GM12878 (cell line): ENCODE data around the gene MORC1. TPM values are rescaled to one million over a fixed set of nuclear protein-coding genes. Genes with fewer than 3 reads are reported as not detected.

ENCODE experiments used
- ATAC-seq: fragments of 200-7000 bp; cut with Tn5 transposase; 3 replicates; pipeline ENCODE4 v1.9.1; 2020; ENCODE audit warnings: mild to moderate bottlenecking, moderate library complexity
- BruUV-seq: library from RNA; stranded (reverse); fragments of 400-500 nt; replicated peaks from 2 replicates; lab custom pipeline; 2021; lab: Mats Ljungman, UMichigan
- CTCF ChIA-PET: fragments of 300-600 bp; sonication (Branson Sonifier 250); formaldehyde crosslinking; extraction: SDS; loops from one replicate; lab custom pipeline; 2021; ENCODE audit warnings: inconsistent platforms; lab: Yijun Ruan, JAX
- POLR2A ChIA-PET: fragments of 350-600 bp; formaldehyde crosslinking; extraction: SDS; loops from one replicate; lab custom pipeline; 2021; ENCODE audit warnings: inconsistent platforms; lab: Charles Lee
- RAD21 ChIA-PET: fragments of 300-600 bp; sonication (Branson Sonifier 250); formaldehyde crosslinking; loops from one replicate; lab custom pipeline; 2023; ENCODE audit warnings: antibody characterized with exemption; ENCODE audit not compliant: unreplicated experiment; lab: Charles Lee
- SMC1A ChIA-PET: fragments of 300-600 bp; sonication (Branson Sonifier 250); formaldehyde crosslinking; loops from one replicate; lab custom pipeline; 2023; ENCODE audit not compliant: unreplicated experiment, uncharacterized antibody; lab: Charles Lee
- DNase-seq: peaks from one replicate; pipeline ENCODE4 v3.0.0-alpha.2; 2011; ENCODE audit warnings: low read depth, low spot score
- FAIRE-seq: peaks from 3 replicates; lab custom pipeline; 2011; peaks lifted over from hg19 to GRCh38; lab: Jason Lieb, UNC
- H2AFZ ChIP-seq: 2 replicates; pipeline ENCODE4 v1.6.0; 2011; ENCODE audit warnings: low read depth, low read length, control low read depth; ENCODE audit not compliant: control insufficient read depth
- H3K27ac ChIP-seq: 2 replicates; pipeline ENCODE4 v1.5.1; 2011; ENCODE audit warnings: control low read depth; ENCODE audit not compliant: control insufficient read depth, insufficient read depth
- H3K27me3 ChIP-seq, 2 experiments: replicated peaks in 1 of 2; 2 replicates each; pipeline versions ENCODE4 v1.6.0 to v1.6.1; 2011; ENCODE audit warnings: low read length in 1 of 2; ENCODE audit not compliant: control insufficient read depth in 2 of 2, insufficient read depth in 2 of 2
- H3K36me3 ChIP-seq, 2 experiments: 2 replicates each; pipeline ENCODE4 v1.5.1; 2011; ENCODE audit warnings: low read length in 1 of 2; ENCODE audit not compliant: control insufficient read depth in 2 of 2, insufficient read depth in 2 of 2
- H3K4me1 ChIP-seq: 2 replicates; pipeline ENCODE4 v1.6.1; 2011; ENCODE audit warnings: mild to moderate bottlenecking, low read length, moderate library complexity, mixed read lengths; ENCODE audit not compliant: control insufficient read depth, insufficient read depth
- H3K4me2 ChIP-seq: 2 replicates; pipeline ENCODE4 v1.6.0; 2011; ENCODE audit warnings: control low read depth; ENCODE audit not compliant: control insufficient read depth, insufficient read depth
- H3K4me3 ChIP-seq: fragments of 200-600 bp; sonication (generic); 2 replicates; pipeline ENCODE4 v1.5.1; 2016
- H3K79me2 ChIP-seq: 2 replicates; pipeline ENCODE4 v1.6.0; 2011; ENCODE audit warnings: low read length; ENCODE audit not compliant: control insufficient read depth, insufficient read depth
- H3K9ac ChIP-seq: 2 replicates; pipeline ENCODE4 v1.8.0; 2011; ENCODE audit warnings: low read length, control low read depth, mixed read lengths; ENCODE audit not compliant: control insufficient read depth, insufficient read depth
- H3K9me3 ChIP-seq: replicated peaks from 3 replicates; pipeline ENCODE4 v1.5.1; 2011; ENCODE audit warnings: mild to moderate bottlenecking, low read length; ENCODE audit not compliant: control insufficient read depth, insufficient read depth
- H4K20me1 ChIP-seq: 2 replicates; pipeline ENCODE4 v1.6.0; 2011; ENCODE audit not compliant: control insufficient read depth, insufficient read depth
- CREB1 ChIP-seq: IDR thresholded peaks from 2 replicates; pipeline ENCODE4 v1.6.1; 2012; ENCODE audit warnings: low read depth, mild to moderate bottlenecking, inconsistent platforms
- ETV6 ChIP-seq, 2 experiments: fragments of 450-650 bp in 1 of 2; IDR thresholded peaks in 1 of 2; conservative IDR thresholded peaks in 1 of 2; 2 replicates each; pipeline ENCODE4 v1.6.1; 2014; ENCODE audit warnings: antibody characterized with exemption in 1 of 2, borderline replicate concordance in 1 of 2, low read depth in 1 of 2, mild to moderate bottlenecking in 1 of 2, moderate library complexity in 1 of 2
- MEF2B ChIP-seq: fragments of 450-650 bp; IDR thresholded peaks from 2 replicates; pipeline ENCODE4 v1.6.1; 2018; ENCODE audit warnings: mild to moderate bottlenecking, moderate library complexity; ENCODE audit not compliant: partially characterized antibody, poor library complexity, severe bottlenecking
- NBN ChIP-seq: fragments of 450-650 bp; IDR thresholded peaks from 2 replicates; pipeline ENCODE4 v1.6.1; 2016
- NFXL1 ChIP-seq: fragments of 450-650 bp; IDR thresholded peaks from 2 replicates; pipeline ENCODE4 v1.6.1; 2017; ENCODE audit warnings: antibody characterized with exemption, mild to moderate bottlenecking, borderline replicate concordance
- POU2F2 ChIP-seq: IDR thresholded peaks from 3 replicates; pipeline ENCODE4 v1.6.1; 2011; ENCODE audit warnings: low read depth, mild to moderate bottlenecking, low read length, borderline replicate concordance
- RELB ChIP-seq: fragments of 450-650 bp; IDR thresholded peaks from 2 replicates; pipeline ENCODE4 v1.6.1; 2017; ENCODE audit warnings: low read depth, mild to moderate bottlenecking, moderate library complexity
- ZBTB33 ChIP-seq: fragments of 450-650 bp; IDR thresholded peaks from 2 replicates; pipeline ENCODE4 v1.6.1; 2017; ENCODE audit warnings: mild to moderate bottlenecking
- WGBS: methylation state at CpG from one replicate; pipeline ENCODE4 v1.1.6; 2016; ENCODE audit warnings: low lambda C conversion rate; ENCODE audit not compliant: insufficient replicate concordance, insufficient coverage; ENCODE audit errors: missing lambda C conversion rate; 5-methylcytosine and 5-hydroxymethylcytosine counted together
- in situ Hi-C: fragments of 300-500 bp; cut with MboI; formaldehyde crosslinking; loops from 9 replicates; pipeline ENCODE4 v1.14.3; 2018; ENCODE audit warnings: mixed read lengths
- intact Hi-C: fragments of 100-400 bp; cut with micrococcal nuclease; formaldehyde crosslinking; loops from one replicate; pipeline ENCODE4 v1.14.2; 2022; ENCODE audit not compliant: unreplicated experiment
- polyA plus RNA-seq, 11 experiments: library from polyadenylated mRNA; depleted of rRNA in 4 of 11; unstranded in 6 of 11; stranded (reverse) in 5 of 11; fragments of >200 nt; fragmentation: Nextera tagmentation in 4 of 11; fragmentation: Illumina TruSeq in 1 of 11; extraction: Ambion mirVana in 4 of 11; extraction: Trizol in 1 of 11; gene quantifications; 1 replicate in 1 of 11; 2 replicates in 10 of 11; pipeline versions ENCODE4 v1.2.1 to v1.2.3, GENCODE V29; 2011 to 2016; ENCODE audit warnings: inconsistent platforms in 2 of 11, missing spikeins in 2 of 11, low read depth in 1 of 11
- total RNA-seq, 4 experiments: library from RNA; depleted of rRNA in 3 of 4; stranded (reverse); fragments of >200 nt in 3 of 4; fragmentation: Illumina TruSeq in 1 of 4; extraction: Trizol in 1 of 4; gene quantifications; 2 replicates each; pipeline versions ENCODE4 v1.2.1 to v1.2.3, GENCODE V29; 2013 to 2021

Gene MORC1
- total and polyA plus RNA-seq, 10 of the 15 experiments (the other 5 are each of a cell fraction or from before 2014, with no cell fraction given) = 0.18 TPM; not detected in 9

GRCh38 chr3:109132801-109133473 is 15.0 kb upstream of the MORC1 start:
- Histone ChIP-seq H3K4me1 (no peaks in the 10 kb centered on the region), H4K20me1 (no peaks in the 10 kb centered on the region), H3K4me2 (no peak overlapping the region), H2AFZ (no peak overlapping the region), H3K9me3 (no peaks in the 10 kb centered on the region), H3K9ac (no peak overlapping the region), H3K36me3 (no peaks in the 10 kb centered on the region), H3K27ac (no peak overlapping the region), H3K27me3 (no peaks in the 10 kb centered on the region), H3K79me2 (no peaks in the 10 kb centered on the region)
- CTCF ChIA-PET = interaction anchor here (0.6 to 1.1 kb wide), 2 partner anchors 35 to 50 kb away, joined by 3 read pairs; no protein-coding TSS in a partner anchor
- no peak for FAIRE-seq
- RAD21 ChIA-PET = interaction anchor here (0.6 kb wide), 1 partner anchor 15 kb away, joined by 3 read pairs; no protein-coding TSS in a partner anchor
- BruUV-seq = no TSS peak
- in situ Hi-C loops = no loop called here
- POLR2A ChIA-PET = no interaction called here
- TF ChIP-seq POU2F2 = no peak
- no peak for TF ChIP-seq MEF2B
- TF ChIP-seq NBN = no peak
- TF ChIP-seq ETV6 (conservative IDR thresholded peaks at IDR 0.05 in 1 of 2, IDR thresholded peaks at IDR 0.05 in 1 of 2; ENCODE audit: borderline replicate concordance in 1 of 2, low read depth in 1 of 2) = no peak
- no peak for TF ChIP-seq CREB1
- no peak for TF ChIP-seq RELB
- no peak for TF ChIP-seq ZBTB33
- no peak for TF ChIP-seq NFXL1
- TF ChIP-seq, all 136 proteins: peak for 0
- DNase-seq (no peak), ATAC-seq (no peak)
- SMC1A ChIA-PET = no interaction called here
- no peak overlapping the region for H3K4me3 ChIP-seq
- 47% methylated on average over 5 of the region's 5 CpGs for WGBS
- intact Hi-C loops = no loop called here
